HEK293 (cell line): ENCODE data around the gene TNFSF4.

Source experiments
- CTCF ChIA-PET: fragments of 350-600 bp; formaldehyde crosslinking; extraction: SDS; loops from one replicate; lab custom pipeline; 2021; ENCODE audit warnings: antibody characterized with exemption; lab: Yijun Ruan, JAX
- POLR2A ChIA-PET: fragments of 300-600 bp; formaldehyde crosslinking; extraction: SDS; loops from one replicate; lab custom pipeline; 2020; ENCODE audit warnings: antibody characterized with exemption, inconsistent platforms; lab: Yijun Ruan, JAX
- H3K27ac ChIP-seq: fragments of 200-500 bp; sonication (Bioruptor generic); 2 replicates; pipeline ENCODE4 v1.5.1; 2014; ENCODE audit warnings: low read depth, low read length, control low read depth, inconsistent platforms; ENCODE audit errors: extremely low read depth
- H3K36me3 ChIP-seq, 2 experiments: fragments of 200-500 bp in 1 of 2; sonication (Bioruptor generic) in 1 of 2; 1 replicate in 1 of 2; 2 replicates in 1 of 2; pipeline ENCODE4 v1.5.1; 2014 to 2017; ENCODE audit warnings: inconsistent platforms in 2 of 2, low read length in 2 of 2; ENCODE audit not compliant: control insufficient read depth in 2 of 2, insufficient read depth in 1 of 2
- H3K4me1 ChIP-seq: fragments of 200-500 bp; sonication (Bioruptor generic); 2 replicates; pipeline ENCODE4 v1.5.1; 2014; ENCODE audit warnings: mild to moderate bottlenecking, low read length, inconsistent platforms; ENCODE audit not compliant: control insufficient read depth, insufficient read depth
- H3K4me3 ChIP-seq: 2 replicates; pipeline ENCODE4 v1.5.1; 2011; ENCODE audit warnings: low read depth, mild to moderate bottlenecking, control low read depth, low read length, moderate library complexity
- H3K9me3 ChIP-seq: fragments of 200-500 bp; sonication (Bioruptor generic); 2 replicates; pipeline ENCODE4 v1.5.1; 2014; ENCODE audit warnings: low read depth, low read length, inconsistent platforms; ENCODE audit not compliant: control insufficient read depth, insufficient read depth
- ATF2 ChIP-seq: fragments of 450-650 bp; formaldehyde crosslinking; IDR thresholded peaks from 2 replicates; pipeline ENCODE4 v1.5.1; 2016; ENCODE audit warnings: missing biosample characterization, missing genetic modification characterization, low read depth
- OSR2 ChIP-seq: fragments of 450-650 bp; formaldehyde crosslinking; IDR thresholded peaks from 2 replicates; pipeline ENCODE4 v1.5.1; 2016; ENCODE audit warnings: missing biosample characterization, missing genetic modification characterization
- PRDM1 ChIP-seq: fragments of 450-650 bp; formaldehyde crosslinking; IDR thresholded peaks from 2 replicates; pipeline ENCODE4; 2016; ENCODE audit warnings: missing biosample characterization, missing genetic modification characterization
- PRDM10 ChIP-seq: fragments of 450-650 bp; formaldehyde crosslinking; IDR thresholded peaks from 2 replicates; pipeline ENCODE4 v1.5.1; 2016; ENCODE audit warnings: missing biosample characterization, missing genetic modification characterization
- TSHZ1 ChIP-seq: fragments of 450-650 bp; formaldehyde crosslinking; IDR thresholded peaks from 2 replicates; pipeline ENCODE4 v1.5.1; 2016; ENCODE audit warnings: missing biosample characterization, missing genetic modification characterization, borderline replicate concordance
- ZBTB44 ChIP-seq: fragments of 450-650 bp; IDR thresholded peaks from 2 replicates; pipeline ENCODE4 v1.5.1; 2018; ENCODE audit warnings: missing biosample characterization, mild to moderate bottlenecking, missing genetic modification characterization
- ZFHX2 ChIP-seq: fragments of 450-650 bp; formaldehyde crosslinking; conservative IDR thresholded peaks from 2 replicates; pipeline ENCODE4 v1.5.1; 2016; ENCODE audit warnings: missing biosample characterization, missing genetic modification characterization
- ZNF157 ChIP-seq: fragments of 450-650 bp; formaldehyde crosslinking; IDR thresholded peaks from 2 replicates; pipeline ENCODE4 v1.5.1; 2016; ENCODE audit warnings: missing biosample characterization, missing genetic modification characterization
- ZNF16 ChIP-seq: fragments of 450-650 bp; formaldehyde crosslinking; IDR thresholded peaks from 2 replicates; pipeline ENCODE4 v1.5.1; 2016; ENCODE audit warnings: low read depth, missing biosample characterization, missing genetic modification characterization
- ZNF391 ChIP-seq: fragments of 450-650 bp; formaldehyde crosslinking; IDR thresholded peaks from 2 replicates; pipeline ENCODE4 v1.5.1; 2016; ENCODE audit warnings: low read depth, missing biosample characterization, missing genetic modification characterization, borderline replicate concordance
- ZNF416 ChIP-seq: fragments of 450-650 bp; formaldehyde crosslinking; IDR thresholded peaks from 2 replicates; pipeline ENCODE4 v1.5.1; 2016; ENCODE audit warnings: missing biosample characterization, missing genetic modification characterization
- ZNF555 ChIP-seq: fragments of 450-650 bp; formaldehyde crosslinking; conservative IDR thresholded peaks from 2 replicates; pipeline ENCODE4 v1.5.1; 2017; ENCODE audit warnings: missing biosample characterization, mild to moderate bottlenecking, missing genetic modification characterization, inconsistent platforms
- ZNF692 ChIP-seq: fragments of 450-650 bp; formaldehyde crosslinking; IDR thresholded peaks from 2 replicates; pipeline ENCODE4 v1.5.1; 2016; ENCODE audit warnings: missing biosample characterization, missing genetic modification characterization

Gene TNFSF4

GRCh38 chr1:173153503-173153902 is 53.6 kb downstream of the TNFSF4 start (continued):
- TF ChIP-seq ZNF692 (no peak), ZBTB44 (tag by site-specific recombination) (no peak)

- Histone ChIP-seq H3K9me3 (no peaks in the 10 kb centered on the region), H3K36me3 (no peaks in the 10 kb centered on the region), H3K4me3 (no peak overlapping the region), H3K27ac (no peak overlapping the region), H3K4me1 (no peaks in the 10 kb centered on the region)
- POLR2A ChIA-PET = no interaction called here
- no peak for TF ChIP-seq ZNF391
- CTCF ChIA-PET = no interaction called here
Measured at GRCh38 chr1:173152598-173152997, 54.5 kb downstream of the TNFSF4 start.

GRCh38 chr1:173150795-173151194 is 56.3 kb downstream of the TNFSF4 start:
- ChIA-PET POLR2A (no interaction called here), CTCF (no interaction called here)
- H3K36me3 ChIP-seq = no peaks in the 10 kb centered on the region
- H3K9me3 ChIP-seq = no peaks in the 10 kb centered on the region
- no peak overlapping the region for H3K4me3 ChIP-seq
- no peak for TF ChIP-seq PRDM1 (tag by site-specific recombination)
- no peak for TF ChIP-seq ZNF16 (tag by site-specific recombination)
- TF ChIP-seq TSHZ1 (tag by site-specific recombination) = no peak
- no peak for TF ChIP-seq PRDM10 (tag by site-specific recombination)
- no peak for TF ChIP-seq ZNF555 (tag by site-specific recombination)
- no peak for TF ChIP-seq ZNF157 (tag by site-specific recombination)
- no peak overlapping the region for H3K27ac ChIP-seq
- H3K4me1 ChIP-seq = no peaks in the 10 kb centered on the region

GRCh38 chr1:173149887-173150286 is 57.2 kb downstream of the TNFSF4 start:
- CTCF ChIA-PET = no interaction called here
- POLR2A ChIA-PET = no interaction called here
- H3K4me3 ChIP-seq = no peak overlapping the region
- no peaks in the 10 kb centered on the region for H3K9me3 ChIP-seq
- no peaks in the 10 kb centered on the region for H3K36me3 ChIP-seq
- no peak overlapping the region for H3K27ac ChIP-seq
- no peaks in the 10 kb centered on the region for H3K4me1 ChIP-seq
- TF ChIP-seq ZNF416 (tag by site-specific recombination) (no peak), ZFHX2 (no peak), ATF2 (tag by site-specific recombination) (peak; percentile 57; the same call in 1 of the 2 replicates), OSR2 (no peak)
